Measurements from ENCODE around the gene PTPN6. TPM values are rescaled to one million over a fixed set of nuclear protein-coding genes. Genes with fewer than 3 reads are reported as not detected.

Gene PTPN6
- total RNA-seq, 1 experiment from 2014 or later = 19.8 TPM

DNA sequence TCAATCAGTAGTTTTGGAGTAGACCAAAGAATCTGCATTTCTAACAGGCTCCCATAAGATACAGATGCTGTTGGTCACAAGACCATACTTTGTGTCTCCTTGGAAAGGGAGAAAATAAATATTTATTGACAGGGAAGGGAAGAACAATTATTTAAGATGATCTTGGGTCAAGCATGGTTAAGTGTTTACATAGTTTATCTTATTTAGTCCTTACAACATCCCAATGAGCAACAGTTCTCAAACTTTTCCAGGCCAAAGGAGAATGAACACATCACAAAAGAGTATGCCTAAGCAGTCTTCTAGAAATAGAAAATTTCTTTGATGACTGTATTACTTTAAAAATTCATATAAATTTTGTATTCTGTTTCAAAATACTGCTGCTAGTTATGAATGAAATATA, 58.4 kb downstream of the PTPN6 start:
- no peak overlapping the region for H2BK12ac ChIP-seq (ENCODE audit: insufficient read length, low read depth, low read length)
- no peak overlapping the region for H4K5ac ChIP-seq (ENCODE audit: insufficient read length, low read depth, low read length)
- H3K4me1 Mint-ChIP-seq = peaks cover 0 to 7% of the 10 kb centered on the region in 2 experiments; a peak in 2 of 4 replicates
- H3K36me3 Mint-ChIP-seq (ENCODE audit: insufficient read depth in 1 of 3, low read depth in 3 of 3) = peaks cover 0 to 14% (median 5%) of the 10 kb centered on the region in 3 experiments; a peak in 4 of 7 replicates
- H3K27ac ChIP-seq (ENCODE audit: insufficient read length, low read depth, low read length) = no peak overlapping the region
- no peaks in the 10 kb centered on the region for H4K20me1 ChIP-seq (ENCODE audit: control insufficient read depth, insufficient read depth, insufficient read length)
- no peak overlapping the region for H2AFZ ChIP-seq (ENCODE audit: low read length)
- H3K18ac ChIP-seq (ENCODE audit: insufficient read length, low read depth, low read length) = no peak overlapping the region
- no peaks in the 10 kb centered on the region for H3K79me2 ChIP-seq (ENCODE audit: insufficient read depth, low read length)
- H3K4me3 Mint-ChIP-seq = no peak overlapping the region
- H3K27ac Mint-ChIP-seq = no peak overlapping the region
- no peak overlapping the region for H4K8ac ChIP-seq (replicated peaks; ENCODE audit: insufficient read length, low read depth, low read length)
- H3K79me1 ChIP-seq (ENCODE audit: insufficient read depth, low read depth, low read length, poor library complexity, severe bottlenecking) = peaks cover 4% of the 10 kb centered on the region
- H3K9ac ChIP-seq (ENCODE audit: extremely low read depth, insufficient read length, low read length) = no peak overlapping the region
- no peak overlapping the region for H2BK20ac ChIP-seq (ENCODE audit: low read depth, low read length, poor library complexity, severe bottlenecking)
- H3K27me3 ChIP-seq (ENCODE audit: insufficient read depth, low read length) = no peaks in the 10 kb centered on the region
- no peaks in the 10 kb centered on the region for H3K9me3 ChIP-seq (ENCODE audit: control insufficient read depth, low read depth, low read length)
- H2BK15ac ChIP-seq (ENCODE audit: low read depth, low read length) = no peak overlapping the region
- no peak overlapping the region for H3K4ac ChIP-seq (ENCODE audit: low read depth, low read length)
- no peak overlapping the region for H3K14ac ChIP-seq (ENCODE audit: insufficient read depth, low read length)
- H3K4me1 ChIP-seq (ENCODE audit: insufficient read depth, low read length) = no peaks in the 10 kb centered on the region
- no peak overlapping the region for H3K4me2 ChIP-seq (ENCODE audit: insufficient read depth, insufficient read length, low read length)
- no peak overlapping the region for H2BK120ac ChIP-seq (ENCODE audit: low read depth, low read length, poor library complexity, severe bottlenecking)
- DNase-seq = no peak
- no peak overlapping the region for H2BK5ac ChIP-seq (ENCODE audit: insufficient read length, low read length)
- H3T11ph ChIP-seq (ENCODE audit: low read length) = no peak overlapping the region
- no peak overlapping the region for H3K56ac ChIP-seq (ENCODE audit: insufficient read length, low read depth, low read length)
- no peaks in the 10 kb centered on the region for H3K27me3 Mint-ChIP-seq (ENCODE audit: low read depth)
- H3K9me3 Mint-ChIP-seq = no peaks in the 10 kb centered on the region
- no peak overlapping the region for H2AK5ac ChIP-seq (ENCODE audit: insufficient read length, low read length)
- no peaks in the 10 kb centered on the region for H3K23me2 ChIP-seq (ENCODE audit: insufficient read length, low read depth, low read length, poor library complexity, severe bottlenecking)
- H4K91ac ChIP-seq (ENCODE audit: insufficient read length, low read depth, low read length) = no peak overlapping the region
- H3K23ac ChIP-seq (ENCODE audit: insufficient read length, low read depth, low read length) = no peak overlapping the region
- TF ChIP-seq, protein P1, sequence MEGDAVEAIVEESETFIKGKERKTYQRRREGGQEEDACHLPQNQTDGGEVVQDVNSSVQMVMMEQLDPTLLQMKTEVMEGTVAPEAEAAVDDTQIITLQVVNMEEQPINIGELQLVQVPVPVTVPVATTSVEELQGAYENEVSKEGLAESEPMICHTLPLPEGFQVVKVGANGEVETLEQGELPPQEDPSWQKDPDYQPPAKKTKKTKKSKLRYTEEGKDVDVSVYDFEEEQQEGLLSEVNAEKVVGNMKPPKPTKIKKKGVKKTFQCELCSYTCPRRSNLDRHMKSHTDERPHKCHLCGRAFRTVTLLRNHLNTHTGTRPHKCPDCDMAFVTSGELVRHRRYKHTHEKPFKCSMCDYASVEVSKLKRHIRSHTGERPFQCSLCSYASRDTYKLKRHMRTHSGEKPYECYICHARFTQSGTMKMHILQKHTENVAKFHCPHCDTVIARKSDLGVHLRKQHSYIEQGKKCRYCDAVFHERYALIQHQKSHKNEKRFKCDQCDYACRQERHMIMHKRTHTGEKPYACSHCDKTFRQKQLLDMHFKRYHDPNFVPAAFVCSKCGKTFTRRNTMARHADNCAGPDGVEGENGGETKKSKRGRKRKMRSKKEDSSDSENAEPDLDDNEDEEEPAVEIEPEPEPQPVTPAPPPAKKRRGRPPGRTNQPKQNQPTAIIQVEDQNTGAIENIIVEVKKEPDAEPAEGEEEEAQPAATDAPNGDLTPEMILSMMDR (conservative IDR thresholded peaks at IDR 0.05) = no peak

Small RNAs within 50 kb of the gene (microRNA-seq; reads per million reads assigned to microRNA genes)
- 233 reads per million, percentile 81 among the genes with 10 or more reads in this experiment for gene MIR141 (ENCODE audit: borderline microRNAs expressed)
- 2,180 reads per million, percentile 98 among the genes with 10 or more reads in this experiment for gene MIR200C (ENCODE audit: borderline microRNAs expressed)

Other genes with a start within 250 kb of the PTPN6 start
- gene COPS7A, start 227.3 kb upstream of the PTPN6 start, total RNA-seq (2021) = 34.2 and 35.9 TPM in 2 replicates
- 244 and 258 TPM in 2 replicates for gene MLF2, start 198.2 kb upstream of the PTPN6 start, total RNA-seq (2021)
- gene PTMS, start 185.0 kb upstream of the PTPN6 start, total RNA-seq (2021) = 422 and 438 TPM in 2 replicates
- gene LAG3, start 178.8 kb upstream of the PTPN6 start, total RNA-seq (2021) = 1.7 and 2.2 TPM in 2 replicates
- 0.88 and 1.1 TPM in 2 replicates for gene CD4, start 161.8 kb upstream of the PTPN6 start, total RNA-seq (2021)
- gene GPR162, start 129.5 kb upstream of the PTPN6 start, total RNA-seq (2021) = 4.6 and 6.1 TPM in 2 replicates
- gene P3H3, start 122.9 kb upstream of the PTPN6 start, total RNA-seq (2021) = 55.0 and 60.2 TPM in 2 replicates
- 17.3 and 20.0 TPM in 2 replicates for gene GNB3, start 110.4 kb upstream of the PTPN6 start, total RNA-seq (2021)
- gene CDCA3, start 100.1 kb upstream of the PTPN6 start, total RNA-seq (2021) = 45.1 and 48.6 TPM in 2 replicates
- gene USP5, start 99.2 kb upstream of the PTPN6 start, total RNA-seq (2021) = 143 and 144 TPM in 2 replicates
- gene TPI1, start 83.8 kb upstream of the PTPN6 start, total RNA-seq (2021) = 1,177 and 1,211 TPM in 2 replicates
- 13.7 and 16.3 TPM in 2 replicates for gene SPSB2, start 78.1 kb upstream of the PTPN6 start, total RNA-seq (2021)
- gene LRRC23, start 46.5 kb upstream of the PTPN6 start, total RNA-seq (2021) = 2.1 and 2.6 TPM in 2 replicates
- 165 and 166 TPM in 2 replicates for gene ENO2, start 36.8 kb upstream of the PTPN6 start, total RNA-seq (2021)
- 97.9 and 103 TPM in 2 replicates for gene ATN1, start 23.4 kb upstream of the PTPN6 start, total RNA-seq (2021)
- not detected in 2 replicates for gene RNU7-1, start 7.5 kb upstream of the PTPN6 start, total RNA-seq (2021)
- gene C12orf57, start 7.3 kb upstream of the PTPN6 start, total RNA-seq (2021) = 195 TPM in 2 replicates
- gene PHB2, start 19.3 kb downstream of the PTPN6 start, total RNA-seq (2021) = 370 and 383 TPM in 2 replicates
- 62.7 and 67.4 TPM in 2 replicates for gene EMG1, start 19.6 kb downstream of the PTPN6 start, total RNA-seq (2021)
- 45.0 and 47.7 TPM in 2 replicates for gene LPCAT3, start 67.1 kb downstream of the PTPN6 start, total RNA-seq (2021)
- gene C1S, start 109.4 kb downstream of the PTPN6 start, total RNA-seq (2021) = 3.4 and 4.2 TPM in 2 replicates
- 11.4 and 11.5 TPM in 2 replicates for gene C1R, start 141.1 kb downstream of the PTPN6 start, total RNA-seq (2021)
- 14.4 and 15.1 TPM in 2 replicates for gene C1RL, start 157.9 kb downstream of the PTPN6 start, total RNA-seq (2021)
- 2.1 and 2.7 TPM in 2 replicates for gene RBP5, start 177.5 kb downstream of the PTPN6 start, total RNA-seq (2021)
- gene CLSTN3, start 179.0 kb downstream of the PTPN6 start, total RNA-seq (2021) = 25.0 and 26.2 TPM in 2 replicates
- 38.1 and 40.5 TPM in 2 replicates for gene PEX5, start 238.3 kb downstream of the PTPN6 start, total RNA-seq (2021)

Measured in H9 (cell line).